ENCODE measurements around the gene SCAP. TPM values are rescaled to one million over a fixed set of nuclear protein-coding genes. Genes with fewer than 3 reads are reported as not detected.
A peak's percentile ranks its signal among the peaks of the same experiment; 100 is the strongest.

SCAP gene
- total and polyA plus RNA-seq, 10 donors = 17.8 to 116 (median 91.9) TPM

DNA sequence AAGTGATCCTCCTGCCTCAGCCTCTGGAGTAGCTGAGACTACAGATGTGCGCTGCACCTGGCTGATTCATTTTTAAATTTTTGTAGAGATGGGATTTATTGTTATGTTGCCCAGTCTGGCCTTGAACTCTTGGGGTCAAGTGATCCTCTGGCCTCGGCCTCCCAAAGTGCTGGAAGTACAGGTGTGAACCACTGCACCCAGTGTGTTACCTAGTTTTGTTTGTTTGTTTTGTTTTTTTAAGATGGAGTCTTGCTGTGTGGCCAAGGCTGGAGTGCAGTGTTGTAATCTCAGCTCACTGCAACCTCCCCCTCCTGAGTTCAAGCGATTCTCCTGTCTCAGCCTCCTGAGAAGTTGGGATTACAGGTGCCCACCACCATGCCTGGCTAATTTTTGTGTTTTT, 82.8 kb downstream of the SCAP start:
- no peaks in the 10 kb centered on the region for H3K27me3 ChIP-seq (replicated peaks in 1 of 7)
- intact Hi-C loops (cut with DNase I; ENCODE audit: low total_unique reads) = no loop called here
- H3K9me3 ChIP-seq = no peaks in the 10 kb centered on the region
- no peak overlapping the region for H3K4me3 ChIP-seq
- no peak for DNase-seq
- 89 to 97% (median 94%) methylated on average over 3 of the region's 3 CpGs for WGBS, 5 donors
- no peak overlapping the region for H3K27ac ChIP-seq
- H3K4me1 ChIP-seq = peaks cover 6 to 68% (median 19%) of the 10 kb centered on the region in 6 donors
- H3K36me3 ChIP-seq = peaks cover 0 to 69% (median 11%) of the 10 kb centered on the region in 6 donors
- TF ChIP-seq POLR2A (IDR thresholded peaks at IDR 0.05) (no peak), POLR2AphosphoS5 (IDR thresholded peaks at IDR 0.05) (no peak)

DNA sequence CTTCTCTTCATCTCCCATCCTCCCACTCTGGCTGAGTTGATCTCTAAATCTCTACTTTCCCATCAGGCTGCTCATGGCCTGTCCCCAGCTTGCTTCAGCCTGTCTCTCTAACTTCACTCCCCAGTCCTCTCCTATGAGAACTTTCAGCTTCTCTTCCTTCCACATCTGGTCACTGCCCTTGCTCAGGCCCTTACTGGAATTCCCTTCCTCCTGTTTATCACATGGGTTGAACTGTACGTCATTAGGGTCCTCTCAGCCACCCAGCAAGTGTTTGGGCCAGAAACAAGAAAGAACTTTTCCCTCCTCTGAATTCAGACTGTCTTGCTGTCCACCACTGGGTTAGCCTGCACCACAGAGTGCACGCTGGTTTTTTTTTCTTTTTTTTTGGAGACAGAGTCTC, 89.9 kb downstream of the SCAP start:
- TF ChIP-seq, protein P1, sequence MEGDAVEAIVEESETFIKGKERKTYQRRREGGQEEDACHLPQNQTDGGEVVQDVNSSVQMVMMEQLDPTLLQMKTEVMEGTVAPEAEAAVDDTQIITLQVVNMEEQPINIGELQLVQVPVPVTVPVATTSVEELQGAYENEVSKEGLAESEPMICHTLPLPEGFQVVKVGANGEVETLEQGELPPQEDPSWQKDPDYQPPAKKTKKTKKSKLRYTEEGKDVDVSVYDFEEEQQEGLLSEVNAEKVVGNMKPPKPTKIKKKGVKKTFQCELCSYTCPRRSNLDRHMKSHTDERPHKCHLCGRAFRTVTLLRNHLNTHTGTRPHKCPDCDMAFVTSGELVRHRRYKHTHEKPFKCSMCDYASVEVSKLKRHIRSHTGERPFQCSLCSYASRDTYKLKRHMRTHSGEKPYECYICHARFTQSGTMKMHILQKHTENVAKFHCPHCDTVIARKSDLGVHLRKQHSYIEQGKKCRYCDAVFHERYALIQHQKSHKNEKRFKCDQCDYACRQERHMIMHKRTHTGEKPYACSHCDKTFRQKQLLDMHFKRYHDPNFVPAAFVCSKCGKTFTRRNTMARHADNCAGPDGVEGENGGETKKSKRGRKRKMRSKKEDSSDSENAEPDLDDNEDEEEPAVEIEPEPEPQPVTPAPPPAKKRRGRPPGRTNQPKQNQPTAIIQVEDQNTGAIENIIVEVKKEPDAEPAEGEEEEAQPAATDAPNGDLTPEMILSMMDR (IDR thresholded peaks at IDR 0.05 in 8 of 11, conservative IDR thresholded peaks at IDR 0.05 in 3 of 11) = no peak
- TF ChIP-seq POLR2AphosphoS5 (IDR thresholded peaks at IDR 0.05) (no peak), POLR2A (IDR thresholded peaks at IDR 0.05) (no peak)
- H3K27ac ChIP-seq = peak overlapping the region in 1 of 8 donors; percentile 10
- WGBS, 5 donors = 79 to 93% (median 82%) methylated on average over 2 of the region's 2 CpGs
- DNase-seq = peak; percentile 6
- H3K27me3 ChIP-seq (replicated peaks in 1 of 7) = no peaks in the 10 kb centered on the region
- intact Hi-C loops (cut with DNase I; ENCODE audit: low total_unique reads) = no loop called here
- peaks cover 0 to 71% (median 4%) of the 10 kb centered on the region in 6 donors for H3K36me3 ChIP-seq
- H3K9me3 ChIP-seq = no peaks in the 10 kb centered on the region
- no peak overlapping the region for H3K4me3 ChIP-seq
- H3K4me1 ChIP-seq = peaks cover 6 to 79% (median 36%) of the 10 kb centered on the region in 6 donors

DNA sequence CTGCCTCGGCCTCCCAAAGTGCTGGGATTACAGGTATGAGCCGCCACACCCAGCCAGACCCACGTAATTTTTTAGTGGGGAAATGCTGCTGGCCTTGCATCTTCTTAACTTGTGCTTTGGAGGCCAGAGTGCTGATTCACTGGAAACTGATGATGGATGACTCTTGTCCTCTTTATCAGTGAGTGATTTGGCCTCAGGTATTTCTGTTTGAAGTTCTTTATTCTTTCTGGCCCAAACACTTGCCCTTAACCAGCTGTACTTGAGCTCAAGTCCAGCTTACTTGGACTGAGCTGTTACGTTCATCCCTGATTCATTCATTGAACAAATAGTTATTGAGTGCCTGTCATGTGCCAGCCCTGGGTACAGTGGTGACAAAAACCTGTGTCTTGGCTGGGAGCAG, 90.7 kb downstream of the SCAP start:
- intact Hi-C loops (cut with DNase I; ENCODE audit: low total_unique reads) = no loop called here
- H3K36me3 ChIP-seq = peaks cover 0 to 63% (median 4%) of the 10 kb centered on the region in 6 donors
- no peaks in the 10 kb centered on the region for H3K27me3 ChIP-seq (replicated peaks in 1 of 7)
- no peaks in the 10 kb centered on the region for H3K9me3 ChIP-seq
- DNase-seq = no peak
- peak overlapping the region in 1 of 8 donors; percentile 10 for H3K27ac ChIP-seq
- no peak overlapping the region for H3K4me3 ChIP-seq
- TF ChIP-seq POLR2A (IDR thresholded peaks at IDR 0.05) (no peak), POLR2AphosphoS5 (IDR thresholded peaks at IDR 0.05) (no peak)
- TF ChIP-seq, protein P1 (IDR thresholded peaks at IDR 0.05 in 8 of 11, conservative IDR thresholded peaks at IDR 0.05 in 3 of 11) = no peak
- H3K4me1 ChIP-seq = peaks cover 6 to 81% (median 38%) of the 10 kb centered on the region in 6 donors
- 83 to 94% (median 89%) methylated on average over 4 of the region's 4 CpGs for WGBS, 5 donors

DNA sequence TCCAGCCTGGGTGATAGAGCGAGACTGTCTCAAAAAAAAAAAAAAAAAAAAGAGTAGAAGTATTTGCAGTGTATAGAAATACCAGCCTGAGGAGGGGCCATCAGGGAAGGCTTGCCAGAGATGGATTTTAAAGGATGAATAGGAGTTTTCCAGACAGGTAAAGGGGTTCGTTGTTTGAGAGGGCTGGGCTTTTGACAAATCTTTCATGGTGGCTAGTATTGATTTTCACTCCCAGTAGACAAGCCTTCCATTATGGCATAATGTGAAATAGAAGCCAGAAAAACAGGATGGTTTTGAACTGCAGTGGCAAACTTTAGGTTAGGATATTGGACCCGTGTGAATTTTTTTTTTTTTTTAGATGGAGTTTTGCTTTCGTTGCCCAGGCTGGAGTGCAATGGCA, 91.3 kb downstream of the SCAP start:
- Histone ChIP-seq H3K36me3 (peaks cover 0 to 59% (median 4%) of the 10 kb centered on the region in 6 donors), H3K9me3 (no peaks in the 10 kb centered on the region), H3K4me1 (peaks cover 10 to 84% (median 44%) of the 10 kb centered on the region in 6 donors), H3K27ac (no peak overlapping the region), H3K27me3 (replicated peaks in 1 of 7) (no peaks in the 10 kb centered on the region), H3K4me3 (no peak overlapping the region)
- intact Hi-C loops (cut with DNase I; ENCODE audit: low total_unique reads) = no loop called here
- DNase-seq = no peak
- 87 to 96% (median 90%) methylated on average over 4 of the region's 4 CpGs for WGBS, 5 donors
- TF ChIP-seq, protein P1 (IDR thresholded peaks at IDR 0.05 in 8 of 11, conservative IDR thresholded peaks at IDR 0.05 in 3 of 11) = no peak
- no peak for TF ChIP-seq POLR2A (IDR thresholded peaks at IDR 0.05)
- no peak for TF ChIP-seq POLR2AphosphoS5 (IDR thresholded peaks at IDR 0.05)

Measured in spleen (tissue), 11 donors.